ENCODE data around the gene ASTN2.

The ASTN2 gene

DNA sequence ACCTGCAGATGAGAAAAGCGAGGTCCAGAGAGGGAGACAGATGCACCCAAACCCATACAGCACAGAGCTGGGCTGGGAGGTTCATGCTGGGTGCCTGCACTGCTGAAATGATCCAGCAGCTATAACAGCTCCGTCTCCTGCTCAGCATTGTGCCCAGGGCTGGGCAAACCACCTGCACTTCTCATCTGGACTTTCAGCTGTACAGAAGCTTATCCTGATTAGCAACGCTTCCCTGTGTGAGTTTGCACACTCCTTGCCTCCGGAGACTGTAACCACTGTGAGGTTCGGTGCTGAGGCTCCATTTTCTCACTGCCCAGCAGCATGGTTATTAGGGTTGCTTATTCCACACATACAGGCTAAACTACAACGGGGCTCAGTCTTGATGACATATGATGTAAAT is 326.1 kb downstream of the ASTN2 start:
- no peak for TF ChIP-seq CTCF (IDR thresholded peaks at IDR 0.05; ENCODE audit: insufficient read depth, low read length, poor library complexity, severe bottlenecking)

DNA sequence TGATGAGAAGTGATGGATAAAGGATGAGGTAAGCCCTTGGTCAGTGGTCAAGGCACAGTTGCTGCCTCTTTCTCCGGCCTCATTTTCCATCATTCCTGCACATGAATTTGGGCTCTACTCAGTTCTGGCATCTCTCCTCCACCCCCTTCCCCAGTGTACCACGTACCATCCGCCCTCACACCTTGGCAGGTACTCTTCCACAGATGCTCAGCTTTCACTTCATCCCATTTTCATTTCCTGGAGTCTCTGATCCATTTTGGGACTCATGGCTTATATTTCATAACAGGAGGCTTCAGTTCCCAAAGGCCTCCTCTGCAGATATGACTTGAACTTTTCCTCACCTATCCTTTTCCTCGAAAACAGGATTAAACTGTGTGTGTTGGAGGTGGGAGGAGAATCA is 326.7 kb downstream of the ASTN2 start:
- TF ChIP-seq CTCF (IDR thresholded peaks at IDR 0.05; ENCODE audit: insufficient read depth, low read length, poor library complexity, severe bottlenecking) = no peak
- no peak for DNase-seq (ENCODE audit: extremely low read depth, insufficient read length)
- Histone ChIP-seq H3K36me3 (ENCODE audit: control insufficient read depth, insufficient read depth, low read length) (no peaks in the 10 kb centered on the region), H3K27me3 (replicated peaks; ENCODE audit: control insufficient read depth, insufficient read depth, low read length) (no peaks in the 10 kb centered on the region; the same call in 1 of the 2 replicates), H3K4me3 (replicated peaks; ENCODE audit: low read depth, low read length) (no peak overlapping the region)

More for the DNA sequence above, 326.1 kb downstream of the ASTN2 start:
- H3K36me3 ChIP-seq (ENCODE audit: control insufficient read depth, insufficient read depth, low read length) = no peaks in the 10 kb centered on the region
- H3K27me3 ChIP-seq (replicated peaks; ENCODE audit: control insufficient read depth, insufficient read depth, low read length) = no peaks in the 10 kb centered on the region; the same call in 1 of the 2 replicates
- no peak overlapping the region for H3K4me3 ChIP-seq (replicated peaks; ENCODE audit: low read depth, low read length)
- DNase-seq (ENCODE audit: extremely low read depth, insufficient read length) = no peak

- no peak overlapping the region for H3K4me3 ChIP-seq (replicated peaks; ENCODE audit: low read depth, low read length)
- H3K27me3 ChIP-seq (replicated peaks; ENCODE audit: control insufficient read depth, insufficient read depth, low read length) = no peaks in the 10 kb centered on the region
- DNase-seq (ENCODE audit: extremely low read depth, insufficient read length) = peak; percentile 20
- no peak for TF ChIP-seq CTCF (IDR thresholded peaks at IDR 0.05; ENCODE audit: insufficient read depth, low read length, poor library complexity, severe bottlenecking)
- H3K36me3 ChIP-seq (ENCODE audit: control insufficient read depth, insufficient read depth, low read length) = no peaks in the 10 kb centered on the region
Observed at GRCh38 chr9:117084221-117084620, 330.6 kb downstream of the ASTN2 start.

DNA sequence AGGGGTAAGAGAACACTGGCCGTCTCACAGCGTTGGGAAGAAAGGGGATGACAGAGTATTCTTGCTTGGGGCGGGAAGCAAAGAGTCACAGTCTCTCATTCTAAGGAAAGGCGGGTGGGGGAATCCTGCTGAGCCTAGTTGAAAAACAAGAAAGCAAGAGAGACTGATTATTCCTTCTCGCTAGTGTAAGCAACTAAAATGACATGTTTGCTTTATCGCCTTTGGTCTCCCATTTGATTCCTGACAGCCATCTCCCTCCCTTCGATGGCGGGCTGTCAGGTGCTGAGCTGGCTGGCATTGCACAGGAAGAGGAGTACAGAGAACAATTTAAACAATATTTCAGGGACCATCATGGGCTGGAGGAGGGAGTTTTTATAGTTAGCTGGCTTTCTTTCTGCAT is 331.3 kb downstream of the ASTN2 start:
- Histone ChIP-seq H3K36me3 (ENCODE audit: control insufficient read depth, insufficient read depth, low read length) (no peaks in the 10 kb centered on the region), H3K27me3 (replicated peaks; ENCODE audit: control insufficient read depth, insufficient read depth, low read length) (no peaks in the 10 kb centered on the region; the same call in 1 of the 2 replicates), H3K4me3 (replicated peaks; ENCODE audit: low read depth, low read length) (no peak overlapping the region)
- no peak for DNase-seq (ENCODE audit: extremely low read depth, insufficient read length)
- TF ChIP-seq CTCF (IDR thresholded peaks at IDR 0.05; ENCODE audit: insufficient read depth, low read length, poor library complexity, severe bottlenecking) = no peak

DNA sequence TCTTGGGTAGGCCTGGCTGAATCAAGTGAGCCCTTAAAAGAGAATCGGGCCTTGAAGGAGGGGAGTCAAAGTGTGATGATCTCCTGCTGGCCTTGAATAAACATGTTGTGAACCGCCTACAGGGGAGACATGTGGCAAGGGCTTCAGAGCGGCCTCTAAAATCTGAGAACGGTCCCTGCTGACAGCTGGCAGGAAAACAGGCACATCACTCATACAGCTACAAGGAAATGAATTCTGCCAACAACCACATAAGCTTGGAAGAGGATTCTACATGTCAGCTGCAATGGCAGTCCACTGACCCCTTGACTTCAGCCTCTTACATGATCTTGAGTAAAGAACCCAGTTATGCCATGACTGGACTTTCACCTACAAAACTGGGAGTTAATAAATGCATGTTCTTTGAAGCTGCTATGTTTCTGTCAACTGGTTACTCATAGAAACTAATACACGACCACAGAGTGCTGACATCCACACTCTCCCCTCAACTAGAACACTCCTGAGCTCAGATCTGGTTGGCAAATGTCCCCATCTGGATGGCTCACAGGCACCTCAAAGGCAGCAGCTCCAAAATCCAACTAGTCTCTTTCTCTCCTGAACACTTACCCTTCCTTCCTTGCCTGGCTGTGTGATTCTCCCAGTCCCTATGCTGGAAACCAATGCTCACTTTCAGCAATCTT is 333.1 kb downstream of the ASTN2 start:
- Histone ChIP-seq H3K27me3 (replicated peaks; ENCODE audit: control insufficient read depth, insufficient read depth, low read length) (no peaks in the 10 kb centered on the region; the same call in 1 of the 2 replicates), H3K36me3 (ENCODE audit: control insufficient read depth, insufficient read depth, low read length) (no peaks in the 10 kb centered on the region), H3K4me3 (replicated peaks; ENCODE audit: low read depth, low read length) (no peak overlapping the region)
- no peak for DNase-seq (ENCODE audit: extremely low read depth, insufficient read length)
- TF ChIP-seq CTCF (IDR thresholded peaks at IDR 0.05; ENCODE audit: insufficient read depth, low read length, poor library complexity, severe bottlenecking) = no peak

Data from GM06990 (cell line).